AG09309 (cell line): ENCODE results near the gene PCAT6.

ENCODE experiments used
- DNase-seq: peaks from one replicate; pipeline ENCODE4 v3.0.0-alpha.2; 2010; ENCODE audit warnings: low read depth
- H3K4me3 ChIP-seq: 2 replicates; pipeline ENCODE4 v1.5.1; 2011; ENCODE audit warnings: mild to moderate bottlenecking, low read depth, low read length, moderate library complexity; ENCODE audit not compliant: control insufficient read depth
- CTCF ChIP-seq: IDR thresholded peaks from 2 replicates; pipeline ENCODE4 v1.5.1; 2011; ENCODE audit warnings: mild to moderate bottlenecking, low read depth, low read length, inconsistent platforms; ENCODE audit not compliant: insufficient read depth, control insufficient read depth; ENCODE audit errors: missing control alignments

The PCAT6 gene

DNA sequence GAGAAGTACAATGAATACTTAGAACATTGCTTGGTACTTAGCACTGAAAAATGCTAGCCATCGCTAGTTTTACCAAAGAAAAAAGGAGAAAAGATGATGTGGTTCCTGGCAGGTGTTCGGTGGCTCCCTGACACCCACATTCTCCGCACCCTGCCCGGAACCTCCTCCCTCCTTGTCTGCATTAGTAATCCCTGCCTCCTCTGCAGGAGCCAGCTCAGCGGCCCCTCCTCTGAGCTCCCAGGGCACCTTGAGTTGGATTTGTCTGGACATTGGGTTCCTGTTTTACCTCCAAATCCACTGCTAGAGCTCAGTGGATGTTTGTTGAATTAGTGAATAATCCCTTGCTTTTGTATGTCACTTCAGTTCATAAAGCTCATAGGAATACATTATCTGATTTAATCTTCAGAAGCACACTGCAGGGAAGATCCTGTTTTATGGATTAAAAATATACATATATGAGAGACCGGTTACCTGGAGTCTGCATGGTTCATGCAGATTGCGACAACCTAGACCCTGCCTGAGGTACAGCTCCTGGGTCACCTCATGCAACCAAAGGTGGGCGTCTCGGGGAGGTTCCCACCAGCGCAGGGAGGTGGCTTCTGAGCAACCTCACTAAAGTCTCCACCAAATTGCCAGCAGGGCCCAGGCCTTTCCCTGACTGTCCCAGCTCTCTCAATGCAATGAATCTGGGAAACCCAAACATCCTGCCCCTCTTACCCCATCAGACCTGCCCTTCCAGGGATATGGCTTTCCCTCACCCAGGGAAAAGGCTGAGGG, 24.2 kb downstream of the PCAT6 start:
- no peak for TF ChIP-seq CTCF
- no peak overlapping the region for H3K4me3 ChIP-seq
- no peak for DNase-seq

DNA sequence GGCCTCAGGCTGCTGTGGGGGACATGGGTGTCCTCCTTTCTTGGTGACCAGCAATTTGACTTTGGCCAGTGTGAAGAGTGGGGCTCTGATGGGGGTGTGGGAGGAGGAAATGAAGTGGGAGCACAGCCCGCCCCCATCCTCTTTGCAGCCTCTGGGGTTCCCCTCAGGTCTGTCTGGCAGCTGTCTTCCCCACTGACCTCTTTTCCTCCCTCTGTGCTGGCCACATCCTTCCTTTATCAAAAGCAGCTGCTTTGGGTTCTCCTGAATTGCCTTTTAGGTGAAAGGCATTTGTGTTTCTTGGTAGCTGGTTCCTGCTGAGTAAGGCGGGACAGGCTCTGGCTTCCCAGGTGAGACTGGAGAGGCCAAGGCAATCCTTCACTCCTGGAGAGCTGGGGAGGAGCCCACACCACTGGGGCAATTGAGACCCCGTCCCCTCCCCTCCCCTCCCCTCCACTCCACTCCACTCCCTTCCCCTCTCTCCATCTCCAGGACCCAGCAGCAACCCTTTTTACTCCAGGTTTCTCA, 24.9 kb downstream of the PCAT6 start:
- no peak for DNase-seq
- no peak for TF ChIP-seq CTCF
- H3K4me3 ChIP-seq, result no peak overlapping the region

- TF ChIP-seq CTCF, result no peak
- DNase-seq, result no peak
Observed at GRCh38 chr1:202836623-202837403, 26.1 kb downstream of the PCAT6 start.

DNA sequence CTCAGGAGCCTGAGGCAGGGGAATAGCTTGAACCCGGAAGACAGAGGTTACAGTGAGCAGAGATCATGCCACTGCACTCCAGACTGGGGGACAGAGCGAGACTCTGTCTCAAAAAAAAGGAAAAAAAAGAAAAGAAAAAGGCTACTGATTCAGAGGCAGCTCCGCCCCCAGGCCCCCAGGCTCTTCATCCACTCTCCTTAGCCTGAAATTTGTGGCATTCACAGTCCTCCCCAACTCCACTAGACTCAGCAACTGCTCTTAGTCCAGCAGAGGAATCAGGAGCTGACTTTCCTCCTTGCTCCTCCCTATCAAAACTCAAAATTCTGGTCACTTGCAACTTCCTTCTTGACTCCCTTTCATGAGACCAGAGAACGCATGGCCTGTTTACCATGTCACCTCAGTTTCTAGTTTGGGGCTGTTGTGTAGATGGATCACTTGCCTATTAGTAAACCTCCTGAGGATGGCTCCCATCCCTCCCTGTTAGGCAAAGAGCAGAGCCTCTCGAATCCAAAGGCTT, 27.1 kb downstream of the PCAT6 start:
- no peak for TF ChIP-seq CTCF
- DNase-seq, result no peak
- no peak overlapping the region for H3K4me3 ChIP-seq

More at GRCh38 chr1:202836623-202837403, 26.1 kb downstream of the PCAT6 start:
- no peak overlapping the region for H3K4me3 ChIP-seq

- no peak overlapping the region for H3K4me3 ChIP-seq
- no peak for DNase-seq
- no peak for TF ChIP-seq CTCF
Observed at GRCh38 chr1:202843081-202843480, 32.3 kb downstream of the PCAT6 start.

- TF ChIP-seq CTCF, result no peak
- H3K4me3 ChIP-seq, result no peak overlapping the region
- no peak for DNase-seq
Observed at GRCh38 chr1:202844259-202844658, 33.5 kb downstream of the PCAT6 start.
